AG09309 (cell line): Measurements from ENCODE around the gene GRB10.

Source experiments
- DNase-seq: peaks from one replicate; pipeline ENCODE4 v3.0.0-alpha.2; 2010; ENCODE audit warnings: low read depth
- H3K4me3 ChIP-seq: 2 replicates; pipeline ENCODE4 v1.5.1; 2011; ENCODE audit warnings: mild to moderate bottlenecking, low read depth, low read length, moderate library complexity; ENCODE audit not compliant: control insufficient read depth
- CTCF ChIP-seq: IDR thresholded peaks from 2 replicates; pipeline ENCODE4 v1.5.1; 2011; ENCODE audit warnings: mild to moderate bottlenecking, low read depth, low read length, inconsistent platforms; ENCODE audit not compliant: insufficient read depth, control insufficient read depth; ENCODE audit errors: missing control alignments

GRB10 gene

GRCh38 chr7:50749896-50750295 is 32.8 kb downstream of the GRB10 start:
- H3K4me3 ChIP-seq, result no peak overlapping the region
- no peak for DNase-seq
- no peak for TF ChIP-seq CTCF

GRCh38 chr7:50748472-50748871 is 34.2 kb downstream of the GRB10 start:
- TF ChIP-seq CTCF, result no peak
- no peak for DNase-seq
- H3K4me3 ChIP-seq, result no peak overlapping the region

GRCh38 chr7:50745835-50746234 is 36.9 kb downstream of the GRB10 start:
- DNase-seq, result no peak
- no peak overlapping the region for H3K4me3 ChIP-seq
- no peak for TF ChIP-seq CTCF

- no peak for TF ChIP-seq CTCF
- no peak for DNase-seq
- no peak overlapping the region for H3K4me3 ChIP-seq
Observed at GRCh38 chr7:50745336-50745735, 37.4 kb downstream of the GRB10 start.

- DNase-seq, result no peak
- no peak for TF ChIP-seq CTCF
- H3K4me3 ChIP-seq, result no peak overlapping the region
Observed at GRCh38 chr7:50743893-50744292, 38.8 kb downstream of the GRB10 start.

GRCh38 chr7:50743016-50743415 is 39.7 kb downstream of the GRB10 start:
- H3K4me3 ChIP-seq, result no peak overlapping the region
- TF ChIP-seq CTCF, result no peak
- no peak for DNase-seq

GRCh38 chr7:50742401-50742800 is 40.3 kb downstream of the GRB10 start:
- TF ChIP-seq CTCF, result no peak
- no peak for DNase-seq
- H3K4me3 ChIP-seq, result no peak overlapping the region
